ENCODE measurements around the gene NQO2.
"Not testable (repeated sequence)": the region's sequence is repeated elsewhere in the genome, so short reads cannot be mapped to it uniquely, and the experiment has no call there.

NQO2 gene

DNA sequence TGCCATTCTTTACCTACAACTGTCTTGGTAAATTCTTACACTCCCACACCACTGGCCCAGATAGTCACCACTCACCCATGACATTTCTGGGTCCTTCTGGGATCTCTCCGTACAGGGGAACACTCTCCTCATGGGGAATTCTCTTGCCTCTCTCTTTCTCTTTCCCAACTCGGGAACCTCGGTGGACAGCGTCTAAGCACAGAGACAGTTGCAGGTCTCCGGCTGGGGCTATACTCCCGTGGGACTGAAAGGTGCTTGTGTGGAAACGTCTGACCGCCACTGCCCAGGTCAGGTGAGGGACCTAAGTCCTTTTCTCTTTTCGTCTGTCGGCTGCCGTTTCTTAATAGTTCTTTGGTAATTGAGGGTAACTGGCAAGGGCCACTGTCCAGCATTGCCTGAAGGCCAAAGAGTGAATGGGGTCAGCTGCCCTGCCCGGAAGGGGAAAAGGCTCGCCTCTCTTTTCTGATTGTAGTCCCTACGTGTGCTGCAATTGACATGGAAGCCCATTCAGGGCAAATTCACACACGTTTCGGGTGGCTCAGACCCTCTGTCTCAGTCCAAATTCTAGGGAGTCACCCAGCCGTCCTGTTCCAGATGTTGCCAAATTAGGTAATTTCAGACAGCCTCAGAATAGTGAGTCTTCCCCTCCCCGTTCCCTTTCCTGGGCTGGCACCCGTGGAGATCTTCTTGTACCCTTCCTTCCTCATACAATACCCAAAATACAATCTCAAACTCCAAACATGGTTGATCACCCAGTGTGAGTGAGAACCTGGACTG, 37.4 kb downstream of the NQO2 start:
- Histone ChIP-seq H3K9me3 (ENCODE audit: control insufficient read depth in 5 of 5, low read length in 5 of 5) (no peaks in the 10 kb centered on the region), H3K4me1 (ENCODE audit: control insufficient read depth in 5 of 5, insufficient read depth in 5 of 5, low read length in 5 of 5) (peaks cover 0 to 42% (median 27%) of the 10 kb centered on the region in 5 donors), H3K36me3 (ENCODE audit: control insufficient read depth in 5 of 5, insufficient read depth in 5 of 5, low read length in 5 of 5) (no peaks in the 10 kb centered on the region), H3K27ac (ENCODE audit: low read depth, low read length) (peak overlapping the region; percentile 11), H3K27me3 (ENCODE audit: control insufficient read depth in 5 of 5, insufficient read depth in 4 of 5, low read length in 5 of 5) (no peaks in the 10 kb centered on the region), H3K4me3 (ENCODE audit: low read depth in 1 of 5, low read length in 5 of 5) (peak overlapping the region in 1 of 5 donors; percentile 52), H3K9ac (ENCODE audit: low read length in 5 of 5) (peak overlapping the region in 1 of 5 donors; percentile 19)

DNA sequence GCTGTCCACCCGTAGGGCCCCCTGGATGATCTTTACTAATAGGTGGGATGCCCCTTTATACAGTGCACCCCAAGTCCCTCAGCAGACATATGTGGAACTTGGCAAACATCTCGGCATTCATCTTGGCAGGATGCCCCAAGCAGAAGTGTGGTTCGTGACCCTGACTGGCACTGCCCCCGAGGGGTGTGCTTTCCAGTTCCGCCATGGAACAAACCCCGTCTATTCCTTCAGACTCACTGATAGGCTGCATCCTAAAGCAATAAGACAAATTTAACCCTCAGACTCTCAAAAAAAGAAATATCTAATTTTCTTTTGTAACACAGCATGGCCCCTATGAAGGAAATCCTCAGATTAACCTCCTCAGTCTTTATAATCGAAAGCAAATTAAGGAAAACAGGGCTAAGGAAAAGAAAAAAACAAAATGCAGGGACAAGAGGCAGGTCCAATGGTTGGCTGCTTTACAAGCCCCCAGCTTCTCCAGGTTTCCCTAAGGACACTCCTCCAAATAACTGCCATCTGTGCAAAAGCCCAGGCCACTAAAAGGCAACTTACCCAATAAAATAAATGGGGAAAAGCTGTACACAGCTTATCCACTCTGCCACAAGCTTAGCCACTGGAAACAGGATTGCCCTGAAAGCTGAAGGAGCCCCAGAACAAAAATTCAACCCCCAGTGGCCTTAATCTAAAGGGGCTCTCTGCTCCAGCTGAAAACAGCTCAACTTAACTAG, 38.1 kb downstream of the NQO2 start:
- no peaks in the 10 kb centered on the region for H3K9me3 ChIP-seq (ENCODE audit: control insufficient read depth in 5 of 5, low read length in 5 of 5)
- H3K9ac ChIP-seq (ENCODE audit: low read length in 5 of 5) = peak overlapping the region in 1 of 5 donors; percentile 19
- H3K4me1 ChIP-seq (ENCODE audit: control insufficient read depth in 5 of 5, insufficient read depth in 5 of 5, low read length in 5 of 5) = peaks cover 0 to 42% (median 27%) of the 10 kb centered on the region in 5 donors
- H3K36me3 ChIP-seq (ENCODE audit: control insufficient read depth in 5 of 5, insufficient read depth in 5 of 5, low read length in 5 of 5) = no peaks in the 10 kb centered on the region
- peak overlapping the region; percentile 11 for H3K27ac ChIP-seq (ENCODE audit: low read depth, low read length)
- peak overlapping the region in 1 of 5 donors; percentile 52 for H3K4me3 ChIP-seq (ENCODE audit: low read depth in 1 of 5, low read length in 5 of 5)
- H3K27me3 ChIP-seq (ENCODE audit: control insufficient read depth in 5 of 5, insufficient read depth in 4 of 5, low read length in 5 of 5) = no peaks in the 10 kb centered on the region

DNA sequence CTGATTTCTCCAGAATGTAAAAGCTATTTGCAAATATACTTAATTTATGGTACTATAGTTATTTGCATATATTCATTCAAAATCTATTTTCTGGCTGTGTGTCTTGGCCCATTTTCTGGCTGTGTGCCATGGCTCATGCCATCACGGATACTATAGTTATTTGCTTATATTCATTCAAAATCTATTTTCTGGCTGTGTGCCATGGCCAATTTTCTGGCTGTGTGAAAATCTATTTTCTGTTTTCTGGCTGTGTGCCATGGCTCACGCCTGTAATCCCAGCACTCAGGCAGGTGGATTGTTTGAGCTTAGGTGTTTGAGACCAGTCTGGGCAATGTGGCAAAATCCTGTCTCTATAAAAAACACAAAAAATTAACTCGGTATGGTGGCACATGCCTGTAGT, 39.7 kb downstream of the NQO2 start:
- Histone ChIP-seq H3K36me3 (ENCODE audit: control insufficient read depth in 5 of 5, insufficient read depth in 5 of 5, low read length in 5 of 5) (no peaks in the 10 kb centered on the region), H3K27ac (ENCODE audit: low read depth, low read length) (no peak overlapping the region), H3K9me3 (ENCODE audit: control insufficient read depth in 5 of 5, low read length in 5 of 5) (no peaks in the 10 kb centered on the region), H3K27me3 (ENCODE audit: control insufficient read depth in 5 of 5, insufficient read depth in 4 of 5, low read length in 5 of 5) (no peaks in the 10 kb centered on the region), H3K9ac (ENCODE audit: low read length in 5 of 5) (no peak overlapping the region), H3K4me1 (ENCODE audit: control insufficient read depth in 5 of 5, insufficient read depth in 5 of 5, low read length in 5 of 5) (peaks cover 0 to 42% (median 27%) of the 10 kb centered on the region in 5 donors), H3K4me3 (ENCODE audit: low read depth in 1 of 5, low read length in 5 of 5) (no peak overlapping the region)

DNA sequence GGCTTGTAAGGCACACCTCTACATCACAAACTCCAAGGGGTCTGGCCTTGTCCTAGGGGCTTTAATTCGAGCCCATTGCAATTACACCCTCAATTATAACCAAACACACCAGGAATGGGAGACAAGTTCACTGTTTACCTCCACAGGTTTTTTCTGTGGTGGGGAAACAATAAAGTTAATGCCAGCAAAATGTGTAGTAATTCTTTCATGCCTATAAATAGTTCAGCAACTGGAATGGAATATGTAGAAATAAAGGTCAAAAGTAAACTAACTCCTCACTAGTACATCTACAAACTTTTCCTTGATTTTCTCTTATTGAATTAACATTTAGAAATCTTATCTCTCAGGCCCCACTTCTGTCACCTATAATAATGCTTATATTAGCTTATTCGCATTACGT, 41.5 kb downstream of the NQO2 start:
- Histone ChIP-seq H3K27ac (ENCODE audit: low read depth, low read length) (peak overlapping the region; percentile 39), H3K27me3 (ENCODE audit: control insufficient read depth in 5 of 5, insufficient read depth in 4 of 5, low read length in 5 of 5) (no peaks in the 10 kb centered on the region), H3K4me3 (ENCODE audit: low read depth in 1 of 5, low read length in 5 of 5) (no peak overlapping the region), H3K4me1 (ENCODE audit: control insufficient read depth in 5 of 5, insufficient read depth in 5 of 5, low read length in 5 of 5) (peaks cover 0 to 42% (median 27%) of the 10 kb centered on the region in 5 donors), H3K36me3 (ENCODE audit: control insufficient read depth in 5 of 5, insufficient read depth in 5 of 5, low read length in 5 of 5) (no peaks in the 10 kb centered on the region), H3K9me3 (ENCODE audit: control insufficient read depth in 5 of 5, low read length in 5 of 5) (no peaks in the 10 kb centered on the region), H3K9ac (ENCODE audit: low read length in 5 of 5) (no peak overlapping the region)

DNA sequence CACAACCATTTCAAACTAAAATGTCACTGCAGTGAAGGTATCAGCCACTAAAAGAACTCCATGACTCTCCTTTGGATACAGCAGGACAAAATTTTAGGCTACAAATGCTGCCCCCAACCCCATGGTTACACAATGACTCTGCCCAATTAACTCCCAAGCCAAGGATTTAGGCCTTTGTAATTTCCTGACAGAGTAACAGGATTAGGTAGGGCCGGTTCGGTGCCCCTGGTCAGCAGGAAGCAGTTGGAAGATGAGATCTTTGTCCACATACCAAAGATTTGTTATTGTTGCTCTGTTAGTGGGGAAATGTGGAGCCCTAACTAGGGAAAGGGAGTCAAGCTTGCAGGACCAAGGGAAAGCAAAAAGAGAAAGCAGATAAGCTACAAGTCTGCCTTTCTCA, 41.9 kb downstream of the NQO2 start:
- Histone ChIP-seq H3K27ac (ENCODE audit: low read depth, low read length) (peak overlapping the region; percentile 39), H3K4me1 (ENCODE audit: control insufficient read depth in 5 of 5, insufficient read depth in 5 of 5, low read length in 5 of 5) (peaks cover 0 to 40% (median 27%) of the 10 kb centered on the region in 5 donors), H3K9ac (ENCODE audit: low read length in 5 of 5) (no peak overlapping the region), H3K36me3 (ENCODE audit: control insufficient read depth in 5 of 5, insufficient read depth in 5 of 5, low read length in 5 of 5) (no peaks in the 10 kb centered on the region), H3K9me3 (ENCODE audit: control insufficient read depth in 5 of 5, low read length in 5 of 5) (no peaks in the 10 kb centered on the region), H3K4me3 (ENCODE audit: low read depth in 1 of 5, low read length in 5 of 5) (no peak overlapping the region), H3K27me3 (ENCODE audit: control insufficient read depth in 5 of 5, insufficient read depth in 4 of 5, low read length in 5 of 5) (no peaks in the 10 kb centered on the region)

DNA sequence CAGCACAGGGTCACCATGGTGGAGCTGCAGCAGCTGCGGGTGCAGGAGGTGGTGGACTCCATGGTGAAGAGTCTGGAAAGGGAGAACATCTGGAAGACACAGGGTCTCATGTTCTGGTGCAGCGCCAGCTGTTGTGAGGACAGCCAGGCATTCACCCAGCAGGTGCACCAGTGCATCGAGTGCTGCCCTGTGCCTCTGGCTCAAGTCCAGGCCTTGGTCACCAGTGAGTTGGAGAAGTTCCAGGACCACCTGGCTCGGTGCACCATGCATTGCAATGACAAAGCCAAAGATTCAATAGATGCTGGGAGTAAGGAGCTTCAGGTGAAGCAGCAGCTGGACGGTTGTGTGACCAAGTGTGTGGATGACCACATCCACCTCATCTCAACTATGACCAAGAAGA, 45.7 kb downstream of the NQO2 start:
- no peaks in the 10 kb centered on the region for H3K27me3 ChIP-seq (ENCODE audit: control insufficient read depth in 5 of 5, insufficient read depth in 4 of 5, low read length in 5 of 5)
- H3K9me3 ChIP-seq (ENCODE audit: control insufficient read depth in 5 of 5, low read length in 5 of 5) = no peaks in the 10 kb centered on the region
- H3K4me1 ChIP-seq (ENCODE audit: control insufficient read depth in 5 of 5, insufficient read depth in 5 of 5, low read length in 5 of 5) = peaks cover 0 to 13% (median 11%) of the 10 kb centered on the region in 5 donors
- no peaks in the 10 kb centered on the region for H3K36me3 ChIP-seq (ENCODE audit: control insufficient read depth in 5 of 5, insufficient read depth in 5 of 5, low read length in 5 of 5)
- H3K9ac ChIP-seq (ENCODE audit: low read length in 5 of 5) = no peak overlapping the region
- H3K4me3 ChIP-seq (ENCODE audit: low read depth in 1 of 5, low read length in 5 of 5) = no peak overlapping the region
- no peak overlapping the region for H3K27ac ChIP-seq (ENCODE audit: low read depth, low read length)

DNA sequence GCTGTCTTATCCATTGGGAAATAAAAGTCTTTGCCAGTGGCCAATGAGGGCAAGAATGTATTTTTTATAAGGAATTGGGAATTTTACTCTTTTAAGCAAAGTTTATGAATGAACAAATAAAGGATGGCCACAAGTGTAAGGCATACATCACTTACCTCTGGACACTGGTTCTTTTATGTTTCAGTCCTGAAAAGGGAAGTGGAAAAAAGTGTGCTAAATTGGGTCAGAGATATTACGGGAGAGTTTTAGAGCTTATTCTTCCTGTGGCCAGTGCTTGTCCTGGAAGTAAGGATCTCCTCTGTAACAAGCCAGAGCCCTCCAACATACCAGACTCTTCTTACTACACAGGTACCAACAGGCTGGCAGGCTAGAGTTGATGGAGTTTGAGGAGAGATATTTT, 46.1 kb downstream of the NQO2 start:
- no peaks in the 10 kb centered on the region for H3K27me3 ChIP-seq (ENCODE audit: control insufficient read depth in 5 of 5, insufficient read depth in 4 of 5, low read length in 5 of 5)
- no peaks in the 10 kb centered on the region for H3K36me3 ChIP-seq (ENCODE audit: control insufficient read depth in 5 of 5, insufficient read depth in 5 of 5, low read length in 5 of 5)
- no peaks in the 10 kb centered on the region for H3K9me3 ChIP-seq (ENCODE audit: control insufficient read depth in 5 of 5, low read length in 5 of 5)
- no peak overlapping the region for H3K27ac ChIP-seq (ENCODE audit: low read depth, low read length)
- H3K4me1 ChIP-seq (ENCODE audit: control insufficient read depth in 5 of 5, insufficient read depth in 5 of 5, low read length in 5 of 5) = peaks cover 0 to 13% (median 11%) of the 10 kb centered on the region in 5 donors
- H3K9ac ChIP-seq (ENCODE audit: low read length in 5 of 5) = no peak overlapping the region
- H3K4me3 ChIP-seq (ENCODE audit: low read depth in 1 of 5, low read length in 5 of 5) = no peak overlapping the region

DNA sequence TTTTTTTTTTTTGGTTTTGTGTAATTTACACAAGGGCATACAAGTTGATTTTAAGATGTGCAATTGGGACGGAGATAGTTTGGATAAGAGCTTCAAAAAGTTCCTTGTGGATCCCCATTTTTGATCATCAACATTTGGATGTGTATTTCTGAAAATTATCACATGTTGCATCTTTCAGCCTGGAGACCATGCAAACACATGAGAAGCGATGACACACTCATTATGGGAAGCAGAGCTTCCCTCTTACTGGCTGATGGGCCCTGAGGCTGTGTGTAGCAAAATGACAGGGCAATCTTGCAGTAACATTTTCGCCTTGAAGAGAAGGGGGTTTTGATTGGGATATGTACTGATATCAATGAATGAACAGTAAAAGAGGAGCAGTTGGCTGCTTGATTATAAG, 46.6 kb downstream of the NQO2 start:
- no peak overlapping the region for H3K9ac ChIP-seq (ENCODE audit: low read length in 5 of 5)
- H3K9me3 ChIP-seq (ENCODE audit: control insufficient read depth in 5 of 5, low read length in 5 of 5) = no peaks in the 10 kb centered on the region
- H3K27ac ChIP-seq (ENCODE audit: low read depth, low read length) = no peak overlapping the region
- no peak overlapping the region for H3K4me3 ChIP-seq (ENCODE audit: low read depth in 1 of 5, low read length in 5 of 5)
- H3K27me3 ChIP-seq (ENCODE audit: control insufficient read depth in 5 of 5, insufficient read depth in 4 of 5, low read length in 5 of 5) = no peaks in the 10 kb centered on the region
- H3K4me1 ChIP-seq (ENCODE audit: control insufficient read depth in 5 of 5, insufficient read depth in 5 of 5, low read length in 5 of 5) = peaks cover 0 to 7% (median 7%) of the 10 kb centered on the region in 5 donors
- H3K36me3 ChIP-seq (ENCODE audit: control insufficient read depth in 5 of 5, insufficient read depth in 5 of 5, low read length in 5 of 5) = no peaks in the 10 kb centered on the region

DNA sequence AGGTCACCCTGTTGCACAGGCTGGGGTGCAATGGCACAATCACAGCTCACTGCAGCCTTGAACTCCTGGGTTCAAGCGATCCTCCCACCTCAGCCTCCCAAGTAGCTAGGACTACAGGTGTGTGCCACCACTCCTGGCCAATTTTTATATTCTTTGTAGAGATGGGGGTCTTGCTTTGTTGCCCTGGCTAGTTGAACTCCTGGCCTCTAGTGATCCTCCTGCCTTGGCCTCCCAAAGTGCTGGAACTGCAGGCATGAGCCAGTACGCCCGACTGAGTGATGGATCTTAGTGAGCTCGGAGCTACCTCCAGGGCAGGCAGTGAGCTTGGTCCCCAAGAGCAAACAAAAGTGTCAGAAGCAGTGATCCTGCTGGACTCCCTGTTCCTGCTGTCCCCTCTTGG, 48.3 kb downstream of the NQO2 start:
- not testable (repeated sequence) for H3K9ac ChIP-seq (ENCODE audit: low read length in 5 of 5); H3K9me3 ChIP-seq (ENCODE audit: control insufficient read depth in 5 of 5, low read length in 5 of 5); H3K4me3 ChIP-seq (ENCODE audit: low read depth in 1 of 5, low read length in 5 of 5); H3K4me1 ChIP-seq (ENCODE audit: control insufficient read depth in 5 of 5, insufficient read depth in 5 of 5, low read length in 5 of 5); H3K27ac ChIP-seq (ENCODE audit: low read depth, low read length); H3K27me3 ChIP-seq (ENCODE audit: control insufficient read depth in 5 of 5, insufficient read depth in 4 of 5, low read length in 5 of 5); H3K36me3 ChIP-seq (ENCODE audit: control insufficient read depth in 5 of 5, insufficient read depth in 5 of 5, low read length in 5 of 5)

DNA sequence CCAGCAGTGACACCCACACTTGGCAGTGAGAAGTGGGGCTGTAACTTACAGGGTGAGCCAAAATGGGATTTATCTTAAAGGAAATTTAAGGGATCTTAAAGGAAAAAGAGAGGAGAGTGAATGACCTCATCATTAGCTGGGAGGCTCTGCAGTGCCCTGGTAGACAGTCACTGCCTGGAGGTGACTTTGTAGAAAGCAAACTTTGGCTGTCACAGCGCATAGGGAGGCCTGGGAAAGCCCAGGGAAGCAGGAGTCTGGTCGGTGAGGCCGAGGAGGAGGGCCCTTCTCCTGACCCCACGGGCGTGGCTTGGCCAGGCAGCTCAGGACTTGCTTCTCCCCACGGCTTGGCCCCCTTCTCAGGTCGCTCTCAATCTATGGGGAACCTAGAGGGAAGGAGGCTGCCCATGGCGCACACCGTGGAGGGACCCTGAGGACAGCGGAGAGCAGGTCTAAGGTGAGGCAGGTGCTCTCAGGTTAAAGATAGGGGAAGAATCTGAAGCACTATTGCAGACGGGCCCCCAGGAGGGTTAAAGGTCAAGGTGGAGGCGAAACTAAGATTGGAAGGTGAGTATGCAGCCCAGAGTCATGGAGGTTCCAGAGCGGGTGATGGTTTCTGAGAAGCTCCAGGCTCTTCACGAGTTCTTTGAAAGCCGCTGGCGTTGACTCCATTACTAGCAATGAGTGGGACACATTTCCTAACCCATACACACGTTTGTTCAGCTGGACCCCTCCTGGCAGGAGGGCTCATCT, 53.0 kb downstream of the NQO2 start:
- H3K27ac ChIP-seq (ENCODE audit: low read depth, low read length) = peak overlapping the region; percentile 57
- peaks cover 3 to 37% (median 21%) of the 10 kb centered on the region in 5 donors for H3K4me1 ChIP-seq (ENCODE audit: control insufficient read depth in 5 of 5, insufficient read depth in 5 of 5, low read length in 5 of 5)
- H3K27me3 ChIP-seq (ENCODE audit: control insufficient read depth in 5 of 5, insufficient read depth in 4 of 5, low read length in 5 of 5) = no peaks in the 10 kb centered on the region
- peak overlapping the region in 3 of 5 donors; percentile 56 to 70 (median 66) for H3K4me3 ChIP-seq (ENCODE audit: low read depth in 1 of 5, low read length in 5 of 5)
- H3K9me3 ChIP-seq (ENCODE audit: control insufficient read depth in 5 of 5, low read length in 5 of 5) = no peaks in the 10 kb centered on the region
- peak overlapping the region in 1 of 5 donors; percentile 16 for H3K9ac ChIP-seq (ENCODE audit: low read length in 5 of 5)
- no peaks in the 10 kb centered on the region for H3K36me3 ChIP-seq (ENCODE audit: control insufficient read depth in 5 of 5, insufficient read depth in 5 of 5, low read length in 5 of 5)
